ENCODE results near the gene GNPNAT1.

DNA sequence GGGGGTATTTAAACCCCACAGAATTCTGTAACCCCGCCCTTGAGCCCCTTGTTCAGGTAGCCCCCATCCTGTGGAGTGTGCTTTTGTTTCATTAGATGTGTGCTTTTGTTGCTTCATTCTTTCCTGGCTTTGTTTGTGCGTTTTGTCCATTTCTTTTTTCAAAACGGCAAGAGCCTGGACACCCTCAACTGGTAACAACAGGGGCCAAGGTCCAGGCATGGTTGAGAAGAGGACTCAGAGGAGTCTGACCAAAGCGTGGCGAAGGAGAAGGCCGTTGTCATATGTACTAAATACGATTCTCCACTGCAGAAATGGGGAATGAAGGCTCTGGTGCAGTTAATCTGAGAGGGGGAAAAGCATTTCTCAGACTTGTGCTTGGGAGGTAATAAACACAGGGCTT lies 46.0 kb upstream of the GNPNAT1 start:
- TF ChIP-seq, protein P1, sequence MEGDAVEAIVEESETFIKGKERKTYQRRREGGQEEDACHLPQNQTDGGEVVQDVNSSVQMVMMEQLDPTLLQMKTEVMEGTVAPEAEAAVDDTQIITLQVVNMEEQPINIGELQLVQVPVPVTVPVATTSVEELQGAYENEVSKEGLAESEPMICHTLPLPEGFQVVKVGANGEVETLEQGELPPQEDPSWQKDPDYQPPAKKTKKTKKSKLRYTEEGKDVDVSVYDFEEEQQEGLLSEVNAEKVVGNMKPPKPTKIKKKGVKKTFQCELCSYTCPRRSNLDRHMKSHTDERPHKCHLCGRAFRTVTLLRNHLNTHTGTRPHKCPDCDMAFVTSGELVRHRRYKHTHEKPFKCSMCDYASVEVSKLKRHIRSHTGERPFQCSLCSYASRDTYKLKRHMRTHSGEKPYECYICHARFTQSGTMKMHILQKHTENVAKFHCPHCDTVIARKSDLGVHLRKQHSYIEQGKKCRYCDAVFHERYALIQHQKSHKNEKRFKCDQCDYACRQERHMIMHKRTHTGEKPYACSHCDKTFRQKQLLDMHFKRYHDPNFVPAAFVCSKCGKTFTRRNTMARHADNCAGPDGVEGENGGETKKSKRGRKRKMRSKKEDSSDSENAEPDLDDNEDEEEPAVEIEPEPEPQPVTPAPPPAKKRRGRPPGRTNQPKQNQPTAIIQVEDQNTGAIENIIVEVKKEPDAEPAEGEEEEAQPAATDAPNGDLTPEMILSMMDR (IDR thresholded peaks at IDR 0.05; ENCODE audit: poor library complexity, severe bottlenecking) = no peak
- no peak for TF ChIP-seq RAD21 (conservative IDR thresholded peaks at IDR 0.05)
- TF ChIP-seq TAF1 (IDR thresholded peaks at IDR 0.05; ENCODE audit: low read depth) = no peak

All from neural cell (in vitro differentiated cells).